ENCODE results near the gene IL25.
A peak's percentile ranks its signal among the peaks of the same experiment; 100 is the strongest.
"Not testable (repeated sequence)": the region's sequence is repeated elsewhere in the genome, so short reads cannot be mapped to it uniquely, and the experiment has no call there.

Gene IL25

GRCh38 chr14:23388996-23389395 lies 16.4 kb downstream of the IL25 start:
- DNase-seq (ENCODE audit: low spot score) = no peak

- no peak for DNase-seq (ENCODE audit: low spot score)
Measured at GRCh38 chr14:23389396-23389795, 16.8 kb downstream of the IL25 start.

- DNase-seq (ENCODE audit: low spot score) = not testable (repeated sequence)
Measured at GRCh38 chr14:23389871-23390270, 17.3 kb downstream of the IL25 start.

- no peak for DNase-seq (ENCODE audit: low spot score)
Measured at GRCh38 chr14:23392613-23393012, 20.0 kb downstream of the IL25 start.

- no peak for DNase-seq (ENCODE audit: low spot score)
Measured at GRCh38 chr14:23396126-23396525, 23.5 kb downstream of the IL25 start.

GRCh38 chr14:23396781-23397407 lies 24.3 kb downstream of the IL25 start:
- no peak for DNase-seq (ENCODE audit: low spot score)

- no peak for DNase-seq (ENCODE audit: low spot score)
Measured at GRCh38 chr14:23398348-23398747, 25.7 kb downstream of the IL25 start.

GRCh38 chr14:23399136-23399535 lies 26.5 kb downstream of the IL25 start:
- no peak for DNase-seq (ENCODE audit: low spot score)

- DNase-seq (ENCODE audit: low spot score) = no peak
Measured at GRCh38 chr14:23399591-23399990, 27.0 kb downstream of the IL25 start.

GRCh38 chr14:23400496-23401149 lies 28.0 kb downstream of the IL25 start:
- not testable (repeated sequence) for DNase-seq (ENCODE audit: low spot score)

- no peak for DNase-seq (ENCODE audit: low spot score)
Measured at GRCh38 chr14:23401291-23401690, 28.7 kb downstream of the IL25 start.

- DNase-seq (ENCODE audit: low spot score) = no peak
Measured at GRCh38 chr14:23402296-23403138, 29.9 kb downstream of the IL25 start.

GRCh38 chr14:23403139-23403438 lies 30.5 kb downstream of the IL25 start:
- no peak for DNase-seq (ENCODE audit: low spot score)

GRCh38 chr14:23403908-23404307 lies 31.3 kb downstream of the IL25 start:
- no peak for DNase-seq (ENCODE audit: low spot score)

GRCh38 chr14:23404331-23404900 lies 31.8 kb downstream of the IL25 start:
- DNase-seq (ENCODE audit: low spot score) = no peak

GRCh38 chr14:23405096-23405495 lies 32.5 kb downstream of the IL25 start:
- no peak for DNase-seq (ENCODE audit: low spot score)

- DNase-seq (ENCODE audit: low spot score) = no peak
Measured at GRCh38 chr14:23405516-23406025, 33.0 kb downstream of the IL25 start.

- DNase-seq (ENCODE audit: low spot score) = peak; percentile 60
Measured at GRCh38 chr14:23406244-23406643, 33.6 kb downstream of the IL25 start.

GRCh38 chr14:23406725-23407355 lies 34.2 kb downstream of the IL25 start:
- DNase-seq (ENCODE audit: low spot score) = no peak

- DNase-seq (ENCODE audit: low spot score) = no peak
Measured at GRCh38 chr14:23407516-23408306, 35.1 kb downstream of the IL25 start, which contains the start of gene MYH6. TSS of gene MYH6 (minus strand) at chr14:23408273. CDS start at chr14:23407223, 1,050 bp downstream.

GRCh38 chr14:23408307-23408630 lies 35.7 kb downstream of the IL25 start:
- DNase-seq (ENCODE audit: low spot score) = no peak

Data from germinal center (tissue), 1 donor.